MM.1S (cell line): Measurements from ENCODE around the gene MEGF11.
A peak's percentile ranks its signal among the peaks of the same experiment; 100 is the strongest.

ENCODE experiments used
- DNase-seq: peaks from one replicate; pipeline ENCODE4 v3.0.0-alpha.2; 2015
- H2AFZ ChIP-seq: fragments of 300-600 bp; sonication (generic); 2 replicates; pipeline ENCODE4 v1.6.0; 2016; ENCODE audit warnings: antibody characterized with exemption, low read length
- H3F3A ChIP-seq: fragments of 300-600 bp; sonication (generic); 2 replicates; pipeline ENCODE4 v1.6.1; 2016; ENCODE audit warnings: mild to moderate bottlenecking, antibody characterized with exemption, low read length, moderate library complexity, mixed read lengths; ENCODE audit not compliant: insufficient read depth
- H3K27ac ChIP-seq: fragments of 300-600 bp; sonication (generic); 2 replicates; pipeline ENCODE4 v1.5.1; 2016; ENCODE audit warnings: mild to moderate bottlenecking, low read length
- H3K27me3 ChIP-seq: fragments of 300-600 bp; sonication (generic); replicated peaks from 2 replicates; pipeline ENCODE4 v1.6.0; 2016; ENCODE audit warnings: low read length; ENCODE audit not compliant: insufficient read depth
- H3K36me3 ChIP-seq: fragments of 300-600 bp; sonication (generic); replicated peaks from 2 replicates; pipeline ENCODE4 v1.6.1; 2016; ENCODE audit warnings: mild to moderate bottlenecking, low read length, mixed read lengths; ENCODE audit not compliant: insufficient read depth
- H3K4me1 ChIP-seq: fragments of 300-600 bp; sonication (generic); 2 replicates; pipeline ENCODE4 v1.6.1; 2016; ENCODE audit warnings: low read length, mixed read lengths
- H3K4me2 ChIP-seq: fragments of 300-600 bp; sonication (generic); 2 replicates; pipeline ENCODE4 v1.6.0; 2016; ENCODE audit warnings: low read depth, low read length
- H3K4me3 ChIP-seq: fragments of 300-600 bp; sonication (generic); 2 replicates; pipeline ENCODE4 v1.5.1; 2016; ENCODE audit warnings: low read length, mixed read lengths
- H3K79me2 ChIP-seq: fragments of 300-600 bp; sonication (generic); 2 replicates; pipeline ENCODE4 v1.6.1; 2016; ENCODE audit warnings: mixed run types, low read length, mixed read lengths
- H3K9ac ChIP-seq: fragments of 300-600 bp; sonication (generic); 2 replicates; pipeline ENCODE4 v1.6.1; 2016; ENCODE audit warnings: low read length, mixed read lengths
- H3K9me2 ChIP-seq: fragments of 300-600 bp; sonication (generic); replicated peaks from 2 replicates; pipeline ENCODE4 v1.6.1; 2016; ENCODE audit warnings: mild to moderate bottlenecking, low read length, mixed read lengths; ENCODE audit not compliant: insufficient read depth
- H3K9me3 ChIP-seq: fragments of 300-600 bp; sonication (generic); replicated peaks from 2 replicates; pipeline ENCODE4 v1.6.1; 2016; ENCODE audit warnings: mild to moderate bottlenecking, low read length, mixed read lengths; ENCODE audit not compliant: insufficient read depth
- H4K20me1 ChIP-seq: fragments of 300-600 bp; sonication (generic); 2 replicates; pipeline ENCODE4 v1.6.1; 2016; ENCODE audit warnings: mild to moderate bottlenecking, low read length, moderate library complexity, mixed read lengths; ENCODE audit not compliant: insufficient read depth
- EZH2 ChIP-seq: fragments of 300-600 bp; sonication (generic); optimal IDR thresholded peaks from 2 replicates; pipeline ENCODE3; 2017; ENCODE audit warnings: low read depth, mild to moderate bottlenecking, antibody characterized with exemption, low read length, mixed read lengths
- EZH2phosphoT487 ChIP-seq: fragments of 300-600 bp; sonication (generic); IDR thresholded peaks from 2 replicates; pipeline ENCODE4 v1.6.1; 2018; ENCODE audit warnings: antibody characterized with exemption, low read length
- TF ChIP-seq, protein P1 (sequence below): fragments of 300-600 bp; sonication (generic); IDR thresholded peaks from 2 replicates; pipeline ENCODE4 v1.5.1; 2016; ENCODE audit warnings: antibody characterized with exemption, low read length, mixed read lengths

The MEGF11 gene

DNA sequence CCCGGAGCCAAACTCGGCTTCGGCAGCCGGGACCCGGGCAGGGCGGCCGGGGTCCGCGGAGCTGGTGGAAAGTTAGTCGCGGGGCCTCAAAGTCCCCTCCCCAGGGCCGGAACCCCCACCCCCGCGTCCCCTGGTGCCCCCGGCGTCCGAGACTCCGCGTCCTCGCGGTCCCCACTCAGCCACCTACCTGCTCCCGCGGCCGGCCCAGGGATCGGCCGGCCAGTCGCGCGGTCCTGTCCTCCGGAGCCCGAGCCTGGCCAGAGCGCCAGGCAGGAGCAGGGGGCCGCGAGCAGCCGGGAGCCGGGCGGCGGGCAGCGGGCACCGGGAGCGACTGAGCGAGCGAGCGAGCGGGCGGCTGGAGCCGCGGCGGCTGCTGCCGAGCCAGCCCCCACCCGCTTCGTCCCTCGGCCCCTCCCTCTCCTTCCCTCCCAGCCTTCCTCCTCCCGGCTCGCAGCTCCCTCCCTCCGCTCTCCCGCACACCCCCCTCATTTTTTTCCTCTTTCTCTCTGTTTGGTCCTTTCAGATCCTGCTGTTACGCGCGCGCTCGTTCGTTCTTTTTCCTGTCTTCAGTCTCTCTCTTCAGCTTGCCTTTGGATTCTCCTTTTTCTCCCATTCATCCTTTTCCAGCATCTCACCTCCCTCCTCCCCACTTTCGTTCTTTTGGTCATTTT lies at the start of gene MEGF11:
Gene MEGF11, minus strand, starts transcription at position 333 of the 671 bp plus-strand sequence. CDS start 125,347 bp downstream, outside the sequence.
- DNase-seq: no peak
- Histone ChIP-seq H3K4me2 (peak within 1 kb of the TSS; percentile 100), H3K27ac (no peak within 1 kb of the TSS), H3F3A (no peaks in the 10 kb centered on the region), H3K4me3 (peak within 1 kb of the TSS; percentile 66), H2AFZ (peak within 1 kb of the TSS; percentile 83), H3K79me2 (no peaks in the 10 kb centered on the region), H3K9ac (no peak within 1 kb of the TSS), H3K9me2 (no peaks in the 10 kb centered on the region), H4K20me1 (no peaks in the 10 kb centered on the region), H3K27me3 (peaks cover 37% of the 10 kb centered on the region), H3K4me1 (no peaks in the 10 kb centered on the region), H3K9me3 (no peaks in the 10 kb centered on the region), H3K36me3 (no peaks in the 10 kb centered on the region)
- TF ChIP-seq, protein P1, sequence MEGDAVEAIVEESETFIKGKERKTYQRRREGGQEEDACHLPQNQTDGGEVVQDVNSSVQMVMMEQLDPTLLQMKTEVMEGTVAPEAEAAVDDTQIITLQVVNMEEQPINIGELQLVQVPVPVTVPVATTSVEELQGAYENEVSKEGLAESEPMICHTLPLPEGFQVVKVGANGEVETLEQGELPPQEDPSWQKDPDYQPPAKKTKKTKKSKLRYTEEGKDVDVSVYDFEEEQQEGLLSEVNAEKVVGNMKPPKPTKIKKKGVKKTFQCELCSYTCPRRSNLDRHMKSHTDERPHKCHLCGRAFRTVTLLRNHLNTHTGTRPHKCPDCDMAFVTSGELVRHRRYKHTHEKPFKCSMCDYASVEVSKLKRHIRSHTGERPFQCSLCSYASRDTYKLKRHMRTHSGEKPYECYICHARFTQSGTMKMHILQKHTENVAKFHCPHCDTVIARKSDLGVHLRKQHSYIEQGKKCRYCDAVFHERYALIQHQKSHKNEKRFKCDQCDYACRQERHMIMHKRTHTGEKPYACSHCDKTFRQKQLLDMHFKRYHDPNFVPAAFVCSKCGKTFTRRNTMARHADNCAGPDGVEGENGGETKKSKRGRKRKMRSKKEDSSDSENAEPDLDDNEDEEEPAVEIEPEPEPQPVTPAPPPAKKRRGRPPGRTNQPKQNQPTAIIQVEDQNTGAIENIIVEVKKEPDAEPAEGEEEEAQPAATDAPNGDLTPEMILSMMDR: no peak
- no peak for TF ChIP-seq EZH2
- no peak for TF ChIP-seq EZH2phosphoT487

DNA sequence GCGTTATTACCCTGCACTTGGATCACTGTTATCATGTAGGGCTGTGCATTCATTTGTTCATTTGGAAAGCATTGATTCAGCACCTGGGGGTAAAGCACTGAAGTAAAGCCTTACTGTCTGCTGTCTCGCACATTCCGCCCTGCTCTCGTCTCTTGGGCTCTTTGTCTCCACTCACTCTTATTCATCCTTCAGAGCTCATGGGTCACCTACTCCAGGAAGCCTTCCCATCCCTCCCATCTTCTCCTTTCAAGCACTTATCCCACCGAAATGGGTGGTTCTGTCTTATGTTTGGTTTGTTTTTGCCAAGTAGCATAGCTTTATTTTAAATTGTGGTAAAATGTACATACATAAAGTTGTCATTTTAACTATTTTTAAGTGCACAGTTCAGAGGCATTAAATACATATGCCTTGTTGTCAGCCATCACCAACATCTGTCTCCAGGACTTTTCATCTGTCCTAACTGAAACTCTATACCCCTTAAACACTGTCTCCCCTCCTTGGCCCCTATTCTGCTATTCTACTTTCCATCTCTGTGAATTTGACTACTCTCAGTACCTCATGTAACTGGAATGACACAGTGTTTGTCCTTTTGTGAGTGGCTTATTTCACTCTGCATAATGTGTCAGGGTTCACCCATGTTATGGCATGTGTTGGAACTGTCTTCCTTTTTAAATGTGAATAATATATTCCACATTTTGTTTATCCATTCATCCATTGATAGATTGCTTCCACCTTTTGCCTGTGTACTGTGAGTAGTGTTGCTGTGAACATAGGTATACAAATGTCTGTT lies 49.1 kb upstream of the MEGF11 start:
- TF ChIP-seq, protein P1: no peak
- TF ChIP-seq EZH2 (no peak), EZH2phosphoT487 (no peak)
- Histone ChIP-seq H4K20me1 (no peaks in the 10 kb centered on the region), H3K9me2 (no peaks in the 10 kb centered on the region), H3K4me2 (no peak overlapping the region), H3K27me3 (no peaks in the 10 kb centered on the region), H3K79me2 (peaks cover 2% of the 10 kb centered on the region; the same call in 1 of the 2 replicates), H3K36me3 (no peaks in the 10 kb centered on the region), H3K9ac (no peak overlapping the region), H3K4me1 (no peaks in the 10 kb centered on the region), H3K4me3 (no peak overlapping the region), H2AFZ (no peak overlapping the region), H3K27ac (no peak overlapping the region), H3F3A (no peaks in the 10 kb centered on the region), H3K9me3 (no peaks in the 10 kb centered on the region)
- DNase-seq: no peak

DNA sequence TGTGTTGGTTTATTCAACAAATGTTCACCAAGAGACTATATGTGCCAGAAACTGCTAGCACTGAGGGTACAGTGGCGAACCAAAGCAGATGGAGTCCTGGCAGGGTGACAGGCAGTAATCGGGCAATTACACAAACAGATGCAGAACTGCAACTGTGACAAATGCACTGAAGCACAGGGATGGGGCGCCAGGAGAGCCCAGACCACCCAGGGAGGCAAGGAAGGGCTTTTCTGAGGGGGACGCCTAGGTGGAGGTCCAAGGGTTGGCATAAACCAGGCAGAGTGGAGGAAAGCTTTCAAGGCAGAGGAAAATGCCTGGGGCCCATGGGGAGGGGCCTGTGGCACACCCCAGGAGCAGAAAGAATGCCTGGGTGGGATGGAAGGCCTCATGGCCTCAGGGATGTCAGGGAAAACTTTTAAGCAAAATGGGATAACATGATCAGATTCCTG lies 45.3 kb upstream of the MEGF11 start:
- Histone ChIP-seq H4K20me1 (no peaks in the 10 kb centered on the region), H3K27me3 (no peaks in the 10 kb centered on the region), H3K36me3 (no peaks in the 10 kb centered on the region), H3K79me2 (peaks cover 33% of the 10 kb centered on the region), H3K9me2 (no peaks in the 10 kb centered on the region), H3F3A (peaks cover 12% of the 10 kb centered on the region), H3K4me2 (no peak overlapping the region), H3K9me3 (no peaks in the 10 kb centered on the region), H3K9ac (no peak overlapping the region), H3K4me1 (peaks cover 13% of the 10 kb centered on the region; the same call in 1 of the 2 replicates), H3K4me3 (no peak overlapping the region), H2AFZ (no peak overlapping the region), H3K27ac (no peak overlapping the region)
- DNase-seq: no peak
- TF ChIP-seq, protein P1: no peak
- no peak for TF ChIP-seq EZH2phosphoT487
- TF ChIP-seq EZH2: no peak
